Activated CD8-positive, alpha-beta memory T cell treated with anti-CD3 and anti-CD28 coated beads for 4 hours (primary cell): ENCODE measurements around the gene PRKAG3.

Source experiments
- DNase-seq, 2 donors: peaks; one replicate each; pipeline ENCODE4 v3.0.0-alpha.2; 2020; ENCODE audit warnings: low read depth in 2 of 2

The PRKAG3 gene

DNA sequence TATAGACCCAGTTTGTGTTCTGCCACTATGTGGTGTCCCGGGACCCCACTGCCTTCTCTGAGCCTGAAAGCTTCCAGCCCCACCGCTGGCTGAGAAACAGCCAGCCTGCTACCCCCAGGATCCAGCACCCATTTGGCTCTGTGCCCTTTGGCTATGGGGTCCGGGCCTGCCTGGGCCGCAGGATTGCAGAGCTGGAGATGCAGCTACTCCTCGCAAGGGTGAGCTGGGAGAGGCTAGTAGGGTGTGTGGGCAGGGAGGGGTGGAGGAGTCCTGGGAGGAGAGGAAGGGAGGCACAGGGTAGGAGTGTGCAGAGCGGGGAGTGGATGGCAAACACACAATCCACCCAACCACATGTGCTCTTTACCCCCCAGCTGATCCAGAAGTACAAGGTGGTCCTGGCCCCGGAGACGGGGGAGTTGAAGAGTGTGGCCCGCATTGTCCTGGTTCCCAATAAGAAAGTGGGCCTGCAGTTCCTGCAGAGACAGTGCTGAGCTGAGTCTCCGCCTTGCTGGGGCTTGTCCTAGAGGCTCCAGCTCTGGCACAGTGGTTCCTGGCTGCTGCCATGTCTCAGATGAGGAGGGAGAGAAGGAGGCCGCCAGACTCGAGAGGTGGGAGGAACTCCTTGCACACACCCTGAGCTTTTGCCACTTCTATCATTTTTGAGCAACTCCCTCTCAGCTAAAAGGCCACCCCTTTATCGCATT is 16.9 kb downstream of the PRKAG3 start:
- DNase-seq = no peak

- no peak for DNase-seq
Observed at GRCh38 chr2:218813771-218814460, 17.7 kb downstream of the PRKAG3 start.

GRCh38 chr2:218812861-218813260 is 18.7 kb downstream of the PRKAG3 start:
- DNase-seq = no peak

- DNase-seq = no peak
Observed at GRCh38 chr2:218812096-218812815, 19.3 kb downstream of the PRKAG3 start.

DNA sequence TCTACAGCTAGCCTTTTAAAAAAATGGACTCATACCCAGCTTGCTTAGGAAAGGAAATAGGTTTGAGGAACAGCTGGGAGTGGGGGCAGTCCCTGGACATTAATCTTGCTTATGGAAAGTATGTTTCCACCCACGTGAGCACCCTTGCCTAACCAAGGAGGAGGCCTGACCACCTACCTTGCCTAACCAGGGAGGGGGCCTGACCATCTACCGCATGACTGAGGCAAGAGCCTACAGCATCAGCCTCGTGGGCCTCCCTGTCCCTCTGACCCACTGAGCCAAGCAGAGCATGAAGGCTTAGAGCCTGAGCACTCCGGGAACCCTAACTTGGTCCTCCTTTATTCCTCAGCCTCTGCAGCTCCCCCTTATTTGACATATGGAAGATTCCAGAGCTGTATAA is 20.2 kb downstream of the PRKAG3 start:
- DNase-seq = no peak

DNA sequence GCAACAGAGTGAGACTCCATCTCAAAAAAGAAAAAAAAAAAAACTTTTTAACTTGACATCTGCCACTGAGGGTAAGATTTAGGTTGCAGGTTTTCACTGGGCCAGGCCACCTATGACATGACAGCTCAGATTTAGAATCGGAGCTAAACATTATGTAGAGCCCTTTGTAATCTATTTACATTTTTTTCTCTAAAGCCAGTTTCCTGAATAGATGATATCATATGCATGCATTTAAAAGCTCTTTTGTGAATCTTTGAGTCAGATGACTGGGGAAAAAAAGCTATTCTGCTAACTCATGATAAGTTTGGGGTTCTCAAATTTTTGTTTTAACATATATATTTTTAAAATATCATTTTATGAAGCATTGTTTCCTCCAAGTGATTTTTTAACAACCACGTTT is 21.3 kb downstream of the PRKAG3 start:
- no peak for DNase-seq

GRCh38 chr2:218809515-218809914 is 22.1 kb downstream of the PRKAG3 start:
- no peak for DNase-seq

GRCh38 chr2:218807626-218808025 is 24.0 kb downstream of the PRKAG3 start:
- DNase-seq = no peak

- DNase-seq = no peak
Observed at GRCh38 chr2:218806346-218806978, 25.1 kb downstream of the PRKAG3 start.

DNA sequence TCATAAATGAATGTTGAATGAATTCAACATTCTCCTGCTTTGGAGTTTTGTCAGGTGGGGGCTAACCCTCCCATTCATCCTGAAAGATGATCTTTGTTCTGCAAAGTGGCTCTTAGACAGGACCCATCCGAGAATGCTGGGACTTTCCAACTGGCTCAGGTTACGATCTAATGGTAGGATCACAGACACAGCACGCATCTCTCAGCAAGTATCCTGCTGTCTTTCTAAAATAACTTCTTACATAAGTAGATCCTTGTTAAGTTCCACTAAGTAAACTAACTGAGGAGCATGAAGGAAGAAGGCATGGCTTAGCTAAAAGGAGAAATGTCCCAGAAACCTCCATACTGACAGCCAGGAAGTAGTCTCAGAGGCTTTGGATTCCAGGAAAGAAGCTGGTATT is 26.0 kb downstream of the PRKAG3 start:
- DNase-seq = no peak

- DNase-seq = no peak
Observed at GRCh38 chr2:218804817-218805216, 26.8 kb downstream of the PRKAG3 start.

DNA sequence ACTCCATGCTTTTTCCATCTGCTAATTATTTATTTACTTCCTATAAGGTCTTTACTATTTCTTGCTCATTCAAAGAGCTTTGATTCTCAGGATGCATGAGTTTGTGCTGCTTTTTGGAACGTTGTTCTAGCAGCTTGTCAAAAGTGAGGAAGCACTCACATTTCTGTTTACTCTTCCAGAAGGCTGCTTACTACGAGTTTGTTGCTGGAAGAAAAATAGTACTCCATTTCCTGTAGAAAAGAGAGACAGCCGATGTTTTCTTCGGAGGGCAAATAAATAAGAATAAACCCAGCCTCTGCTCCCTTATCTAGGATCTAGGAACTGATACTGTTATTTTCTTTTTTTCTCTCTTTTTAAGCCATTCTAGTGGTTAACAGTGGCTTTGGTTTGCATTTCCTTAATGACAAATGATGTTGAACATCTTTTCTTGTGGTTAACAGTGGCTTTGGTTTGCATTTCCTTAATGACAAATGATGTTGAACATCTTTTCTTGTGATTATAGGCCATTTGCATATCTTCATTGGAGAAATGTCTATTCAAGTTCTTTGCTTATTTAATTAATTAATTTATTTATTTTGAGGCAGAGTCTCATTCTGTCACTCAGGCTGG is 29.1 kb downstream of the PRKAG3 start:
- no peak for DNase-seq

GRCh38 chr2:218799990-218800389 is 31.6 kb downstream of the PRKAG3 start:
- no peak for DNase-seq

GRCh38 chr2:218798767-218799504 is 32.7 kb downstream of the PRKAG3 start:
- DNase-seq = no peak

- DNase-seq = no peak
Observed at GRCh38 chr2:218796691-218797090, 34.9 kb downstream of the PRKAG3 start.

- DNase-seq = no peak
Observed at GRCh38 chr2:218792433-218792832, 39.2 kb downstream of the PRKAG3 start.

GRCh38 chr2:218788529-218789255 is 42.9 kb downstream of the PRKAG3 start:
- DNase-seq = no peak

DNA sequence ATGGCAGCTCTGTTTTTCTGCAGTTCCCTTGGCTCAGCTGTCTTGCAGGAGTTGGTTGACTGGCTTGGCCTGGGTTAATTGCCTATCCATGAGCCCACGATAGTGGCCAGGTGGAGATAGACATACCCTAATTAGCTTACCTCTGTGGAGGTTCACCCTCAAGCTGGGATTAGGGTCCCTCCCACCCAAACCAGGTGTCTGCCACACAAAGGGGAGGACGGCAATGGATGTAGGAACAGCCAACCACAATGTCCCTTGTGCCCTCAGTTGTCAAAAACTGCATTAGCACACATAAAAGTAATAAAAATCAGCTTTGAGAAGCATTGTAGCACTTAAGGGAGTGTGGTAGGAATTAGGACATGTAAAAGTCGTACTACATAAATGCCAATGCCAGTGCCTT is 45.5 kb downstream of the PRKAG3 start:
- DNase-seq = no peak

DNA sequence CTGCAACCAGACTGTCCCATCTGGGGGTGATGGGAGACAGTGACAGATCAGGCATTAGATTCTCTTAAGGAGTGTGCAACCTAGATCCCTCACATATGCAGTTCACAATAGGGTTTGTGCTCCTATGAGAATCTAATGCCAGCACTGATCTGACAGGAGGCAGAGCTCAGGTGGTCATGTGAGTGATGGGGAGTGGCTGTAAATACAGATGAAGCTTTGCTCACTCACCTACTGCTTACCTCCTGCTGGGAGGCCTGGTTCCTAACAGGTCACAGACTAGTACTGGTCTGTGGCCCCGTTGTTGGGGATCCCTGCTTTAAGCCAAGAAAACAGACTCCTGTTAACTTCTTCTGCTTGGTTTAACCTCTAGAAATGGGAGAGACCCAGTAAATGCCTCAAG is 46.5 kb downstream of the PRKAG3 start:
- DNase-seq = no peak

GRCh38 chr2:218783688-218784087 is 47.9 kb downstream of the PRKAG3 start:
- DNase-seq = no peak

DNA sequence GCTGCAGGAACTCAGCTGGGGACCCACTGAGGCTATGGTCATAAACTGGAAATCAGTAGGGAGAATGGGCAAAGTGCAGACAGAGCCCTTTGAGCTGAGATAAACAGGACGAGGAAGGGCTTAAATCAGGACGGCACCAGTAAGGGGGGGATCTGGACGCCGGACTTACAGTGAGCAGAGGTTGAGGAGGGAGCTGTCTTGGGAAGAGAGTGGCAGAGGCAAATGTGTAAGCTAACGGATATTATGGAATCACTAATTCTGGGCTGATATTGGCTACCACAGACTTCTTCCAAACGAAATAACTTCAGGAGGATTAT is 49.1 kb downstream of the PRKAG3 start:
- DNase-seq = no peak
